ENCODE results near the gene MGP.

MGP gene

GRCh38 chr12:14860490-14860889, 25.2 kb downstream of the MGP start:
- no peak for TF ChIP-seq ZFX (IDR thresholded peaks at IDR 0.05)
- TF ChIP-seq CTCF (conservative IDR thresholded peaks at IDR 0.05) = no peak
- no peak overlapping the region for H3K27ac ChIP-seq

DNA sequence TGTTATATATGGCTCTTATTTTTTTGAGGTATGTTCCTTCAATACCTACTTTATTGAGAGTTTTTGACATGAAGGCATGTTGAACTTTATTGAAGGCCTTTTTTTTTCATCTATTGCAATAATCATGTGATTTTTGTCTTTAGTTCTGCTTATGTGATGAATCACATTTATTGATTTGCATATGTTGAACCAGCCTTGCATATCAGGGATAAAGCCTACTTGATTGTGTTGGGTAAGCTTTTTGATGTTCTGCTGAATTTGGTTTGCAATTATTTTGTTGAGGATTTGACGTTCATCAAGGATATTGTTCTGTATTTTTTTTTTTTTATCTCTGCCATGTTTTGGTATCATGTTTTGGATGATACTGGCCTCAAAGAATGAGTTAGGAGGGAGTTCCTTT, 27.1 kb downstream of the MGP start:
- TF ChIP-seq ZFX (IDR thresholded peaks at IDR 0.05) (no peak), CTCF (conservative IDR thresholded peaks at IDR 0.05) (no peak)
- H3K27ac ChIP-seq = no peak overlapping the region

GRCh38 chr12:14854586-14855183, 31.0 kb downstream of the MGP start:
- no peak for TF ChIP-seq CTCF (conservative IDR thresholded peaks at IDR 0.05)
- no peak for TF ChIP-seq ZFX (IDR thresholded peaks at IDR 0.05)
- H3K27ac ChIP-seq = no peak overlapping the region

GRCh38 chr12:14853961-14854360, 31.7 kb downstream of the MGP start:
- TF ChIP-seq ZFX (IDR thresholded peaks at IDR 0.05) (no peak), CTCF (conservative IDR thresholded peaks at IDR 0.05) (no peak)
- no peak overlapping the region for H3K27ac ChIP-seq

DNA sequence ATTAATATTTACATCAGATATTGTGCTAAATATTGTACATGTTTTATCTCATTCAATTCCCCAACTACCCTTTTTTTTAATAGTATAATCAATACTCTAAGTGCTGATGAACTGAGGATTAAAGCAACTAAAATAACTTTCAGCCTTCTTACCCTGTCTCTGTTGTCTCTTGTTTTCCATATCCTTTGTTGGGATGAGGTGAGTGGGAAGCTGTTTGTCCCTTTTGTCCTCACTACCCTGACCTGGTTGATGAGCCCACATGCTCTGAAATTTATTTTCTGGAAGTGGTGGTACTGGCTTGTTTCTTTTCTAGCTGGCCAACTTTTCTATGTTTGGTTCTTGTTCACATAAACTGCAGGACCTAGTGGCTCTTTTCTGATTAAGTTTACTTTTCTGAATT, 32.8 kb downstream of the MGP start:
- no peak for TF ChIP-seq CTCF (conservative IDR thresholded peaks at IDR 0.05)
- TF ChIP-seq ZFX (IDR thresholded peaks at IDR 0.05) = no peak
- H3K27ac ChIP-seq = no peak overlapping the region

GRCh38 chr12:14850929-14851663, 34.6 kb downstream of the MGP start:
- no peak overlapping the region for H3K27ac ChIP-seq
- TF ChIP-seq CTCF (conservative IDR thresholded peaks at IDR 0.05) (no peak), ZFX (IDR thresholded peaks at IDR 0.05) (no peak)

GRCh38 chr12:14849661-14850060, 36.0 kb downstream of the MGP start:
- no peak overlapping the region for H3K27ac ChIP-seq
- no peak for TF ChIP-seq CTCF (conservative IDR thresholded peaks at IDR 0.05)
- no peak for TF ChIP-seq ZFX (IDR thresholded peaks at IDR 0.05)

Data from C4-2B (cell line).